Measurements from ENCODE around the gene LRMDA.

LRMDA gene

GRCh38 chr10:76122056-76122455 is 690.6 kb downstream of the LRMDA start:
- TF ChIP-seq CTCF (IDR thresholded peaks at IDR 0.05), result no peak
- no peak overlapping the region for H3K4me2 ChIP-seq (ENCODE audit: low read length)
- no peak overlapping the region for H3K9ac ChIP-seq
- no peak overlapping the region for H3K27ac ChIP-seq
- H3K4me3 ChIP-seq (ENCODE audit: low read depth, low read length), result no peak overlapping the region
- H3K4me1 ChIP-seq, result no peaks in the 10 kb centered on the region
- no peak overlapping the region for H2AFZ ChIP-seq
- no peaks in the 10 kb centered on the region for H3K27me3 ChIP-seq (ENCODE audit: control insufficient read depth, insufficient read depth, low read length)
- H3K79me2 ChIP-seq, result no peaks in the 10 kb centered on the region
- no peaks in the 10 kb centered on the region for H3K9me3 ChIP-seq (ENCODE audit: control insufficient read depth, low read length)
- no peaks in the 10 kb centered on the region for H3K36me3 ChIP-seq (ENCODE audit: control insufficient read depth, insufficient read depth, low read length)

- Histone ChIP-seq H3K27ac (no peak overlapping the region), H3K36me3 (ENCODE audit: control insufficient read depth, insufficient read depth, low read length) (no peaks in the 10 kb centered on the region), H3K9ac (no peak overlapping the region), H3K4me3 (ENCODE audit: low read depth, low read length) (no peak overlapping the region), H3K9me3 (ENCODE audit: control insufficient read depth, low read length) (no peaks in the 10 kb centered on the region), H3K79me2 (no peaks in the 10 kb centered on the region), H3K27me3 (ENCODE audit: control insufficient read depth, insufficient read depth, low read length) (no peaks in the 10 kb centered on the region), H3K4me1 (no peaks in the 10 kb centered on the region), H3K4me2 (ENCODE audit: low read length) (no peak overlapping the region), H2AFZ (no peak overlapping the region)
- no peak for TF ChIP-seq CTCF (IDR thresholded peaks at IDR 0.05)
These were observed 692.9 kb downstream of the LRMDA start for GRCh38 chr10:76124280-76124679.

GRCh38 chr10:76125900-76126299 is 694.5 kb downstream of the LRMDA start:
- H3K4me3 ChIP-seq (ENCODE audit: low read depth, low read length), result no peak overlapping the region
- H3K4me1 ChIP-seq, result no peaks in the 10 kb centered on the region
- TF ChIP-seq CTCF (IDR thresholded peaks at IDR 0.05), result no peak
- no peak overlapping the region for H2AFZ ChIP-seq
- no peaks in the 10 kb centered on the region for H3K9me3 ChIP-seq (ENCODE audit: control insufficient read depth, low read length)
- H3K36me3 ChIP-seq (ENCODE audit: control insufficient read depth, insufficient read depth, low read length), result no peaks in the 10 kb centered on the region
- H3K27ac ChIP-seq, result no peak overlapping the region
- H3K79me2 ChIP-seq, result no peaks in the 10 kb centered on the region
- H3K4me2 ChIP-seq (ENCODE audit: low read length), result no peak overlapping the region
- no peaks in the 10 kb centered on the region for H3K27me3 ChIP-seq (ENCODE audit: control insufficient read depth, insufficient read depth, low read length)
- no peak overlapping the region for H3K9ac ChIP-seq

- no peaks in the 10 kb centered on the region for H3K36me3 ChIP-seq (ENCODE audit: control insufficient read depth, insufficient read depth, low read length)
- H3K4me3 ChIP-seq (ENCODE audit: low read depth, low read length), result no peak overlapping the region
- no peak overlapping the region for H3K27ac ChIP-seq
- H2AFZ ChIP-seq, result no peak overlapping the region
- no peaks in the 10 kb centered on the region for H3K79me2 ChIP-seq
- H3K27me3 ChIP-seq (ENCODE audit: control insufficient read depth, insufficient read depth, low read length), result no peaks in the 10 kb centered on the region
- H3K4me2 ChIP-seq (ENCODE audit: low read length), result no peak overlapping the region
- H3K9ac ChIP-seq, result no peak overlapping the region
- no peaks in the 10 kb centered on the region for H3K9me3 ChIP-seq (ENCODE audit: control insufficient read depth, low read length)
- no peak for TF ChIP-seq CTCF (IDR thresholded peaks at IDR 0.05)
- no peaks in the 10 kb centered on the region for H3K4me1 ChIP-seq
These were observed 695.4 kb downstream of the LRMDA start for GRCh38 chr10:76126607-76127527.

Data from parathyroid adenoma (tissue), 2 donors.